ENCODE data around the gene SPOCK1. TPM values are rescaled to one million over a fixed set of nuclear protein-coding genes. Genes with fewer than 3 reads are reported as not detected.

SPOCK1 gene
- total and polyA plus RNA-seq, 2 experiments from 2014 or later = 5.6 to 10.1 TPM

- Histone ChIP-seq H3K36me3 (replicated peaks; ENCODE audit: insufficient read depth, low read depth) (no peaks in the 10 kb centered on the region), H4K20me1 (ENCODE audit: insufficient read depth, poor library complexity, severe bottlenecking) (no peaks in the 10 kb centered on the region), H3K27ac (no peak overlapping the region), H3K4me2 (no peak overlapping the region), H3K79me2 (no peaks in the 10 kb centered on the region), H3K9me3 (ENCODE audit: low read depth) (no peaks in the 10 kb centered on the region), H3K4me1 (ENCODE audit: insufficient read depth) (no peaks in the 10 kb centered on the region), H2AFZ (no peak overlapping the region), H3K4me3 (no peak overlapping the region), H3K9me2 (replicated peaks; ENCODE audit: insufficient read depth) (no peaks in the 10 kb centered on the region), H3K27me3 (peaks cover 23% of the 10 kb centered on the region)
- WGBS (ENCODE audit: low lambda C conversion rate, missing lambda C conversion rate) = 89% methylated on average over 4 of the region's 4 CpGs
- no peak for DNase-seq (ENCODE audit: low spot score)
- no peak for TF ChIP-seq EZH2 (IDR thresholded peaks at IDR 0.05; ENCODE audit: borderline replicate concordance)
- no peak for TF ChIP-seq EZH2phosphoT487 (IDR thresholded peaks at IDR 0.05; ENCODE audit: low read depth, severe bottlenecking, unreplicated experiment)
- no peak for TF ChIP-seq CTCF (IDR thresholded peaks at IDR 0.05; ENCODE audit: poor library complexity)
Measured at GRCh38 chr5:137356127-137356526, 143.0 kb downstream of the SPOCK1 start.

- H4K20me1 ChIP-seq (ENCODE audit: insufficient read depth, poor library complexity, severe bottlenecking) = no peaks in the 10 kb centered on the region
- no peaks in the 10 kb centered on the region for H3K4me1 ChIP-seq (ENCODE audit: insufficient read depth)
- H3K27ac ChIP-seq = no peak overlapping the region
- H2AFZ ChIP-seq = no peak overlapping the region
- H3K36me3 ChIP-seq (replicated peaks; ENCODE audit: insufficient read depth, low read depth) = no peaks in the 10 kb centered on the region
- no peaks in the 10 kb centered on the region for H3K79me2 ChIP-seq
- H3K27me3 ChIP-seq = peaks cover 23% of the 10 kb centered on the region
- no peak for DNase-seq (ENCODE audit: low spot score)
- H3K9me3 ChIP-seq (ENCODE audit: low read depth) = no peaks in the 10 kb centered on the region
- WGBS (ENCODE audit: low lambda C conversion rate, missing lambda C conversion rate) = 83% methylated on average over 4 of the region's 4 CpGs
- no peak overlapping the region for H3K4me3 ChIP-seq
- TF ChIP-seq EZH2phosphoT487 (IDR thresholded peaks at IDR 0.05; ENCODE audit: low read depth, severe bottlenecking, unreplicated experiment) (no peak), EZH2 (IDR thresholded peaks at IDR 0.05; ENCODE audit: borderline replicate concordance) (no peak), CTCF (IDR thresholded peaks at IDR 0.05; ENCODE audit: poor library complexity) (no peak)
- H3K4me2 ChIP-seq = no peak overlapping the region
- no peaks in the 10 kb centered on the region for H3K9me2 ChIP-seq (replicated peaks; ENCODE audit: insufficient read depth)
Measured at GRCh38 chr5:137355708-137356107, 143.4 kb downstream of the SPOCK1 start.

- Histone ChIP-seq H2AFZ (no peak overlapping the region), H3K79me2 (no peaks in the 10 kb centered on the region), H3K9me3 (ENCODE audit: low read depth) (no peaks in the 10 kb centered on the region), H3K4me1 (ENCODE audit: insufficient read depth) (no peaks in the 10 kb centered on the region), H3K36me3 (replicated peaks; ENCODE audit: insufficient read depth, low read depth) (no peaks in the 10 kb centered on the region), H3K27ac (no peak overlapping the region), H4K20me1 (ENCODE audit: insufficient read depth, poor library complexity, severe bottlenecking) (no peaks in the 10 kb centered on the region), H3K4me2 (no peak overlapping the region), H3K4me3 (no peak overlapping the region), H3K27me3 (peaks cover 6% of the 10 kb centered on the region), H3K9me2 (replicated peaks; ENCODE audit: insufficient read depth) (no peaks in the 10 kb centered on the region)
- TF ChIP-seq EZH2 (IDR thresholded peaks at IDR 0.05; ENCODE audit: borderline replicate concordance) (no peak), CTCF (IDR thresholded peaks at IDR 0.05; ENCODE audit: poor library complexity) (no peak), EZH2phosphoT487 (IDR thresholded peaks at IDR 0.05; ENCODE audit: low read depth, severe bottlenecking, unreplicated experiment) (no peak)
- DNase-seq (ENCODE audit: low spot score) = no peak
- WGBS (ENCODE audit: low lambda C conversion rate, missing lambda C conversion rate) = 58% methylated on average over 5 of the region's 5 CpGs
Measured at GRCh38 chr5:137352095-137352494, 147.0 kb downstream of the SPOCK1 start.

- DNase-seq (ENCODE audit: low spot score) = no peak
- no peak overlapping the region for H3K4me3 ChIP-seq
- H3K27ac ChIP-seq = no peak overlapping the region
- no peak overlapping the region for H3K4me2 ChIP-seq
- H2AFZ ChIP-seq = no peak overlapping the region
- H3K36me3 ChIP-seq (replicated peaks; ENCODE audit: insufficient read depth, low read depth) = no peaks in the 10 kb centered on the region
- H3K79me2 ChIP-seq = no peaks in the 10 kb centered on the region
- H4K20me1 ChIP-seq (ENCODE audit: insufficient read depth, poor library complexity, severe bottlenecking) = no peaks in the 10 kb centered on the region
- TF ChIP-seq EZH2 (IDR thresholded peaks at IDR 0.05; ENCODE audit: borderline replicate concordance) (no peak), EZH2phosphoT487 (IDR thresholded peaks at IDR 0.05; ENCODE audit: low read depth, severe bottlenecking, unreplicated experiment) (no peak)
- H3K9me3 ChIP-seq (ENCODE audit: low read depth) = no peaks in the 10 kb centered on the region
- peaks cover 4% of the 10 kb centered on the region for H3K27me3 ChIP-seq
- 96% methylated on average over 6 of the region's 6 CpGs for WGBS (ENCODE audit: low lambda C conversion rate, missing lambda C conversion rate)
- no peaks in the 10 kb centered on the region for H3K9me2 ChIP-seq (replicated peaks; ENCODE audit: insufficient read depth)
- H3K4me1 ChIP-seq (ENCODE audit: insufficient read depth) = no peaks in the 10 kb centered on the region
Measured at GRCh38 chr5:137350791-137351190, 148.3 kb downstream of the SPOCK1 start.

All from hepatocyte (in vitro differentiated cells).